ENCODE results near the gene PTPRG. TPM values are rescaled to one million over a fixed set of nuclear protein-coding genes. Genes with fewer than 3 reads are reported as not detected.

The PTPRG gene
- total and polyA plus RNA-seq, 2 experiments from 2014 or later = 15.2 to 45.7 TPM

DNA sequence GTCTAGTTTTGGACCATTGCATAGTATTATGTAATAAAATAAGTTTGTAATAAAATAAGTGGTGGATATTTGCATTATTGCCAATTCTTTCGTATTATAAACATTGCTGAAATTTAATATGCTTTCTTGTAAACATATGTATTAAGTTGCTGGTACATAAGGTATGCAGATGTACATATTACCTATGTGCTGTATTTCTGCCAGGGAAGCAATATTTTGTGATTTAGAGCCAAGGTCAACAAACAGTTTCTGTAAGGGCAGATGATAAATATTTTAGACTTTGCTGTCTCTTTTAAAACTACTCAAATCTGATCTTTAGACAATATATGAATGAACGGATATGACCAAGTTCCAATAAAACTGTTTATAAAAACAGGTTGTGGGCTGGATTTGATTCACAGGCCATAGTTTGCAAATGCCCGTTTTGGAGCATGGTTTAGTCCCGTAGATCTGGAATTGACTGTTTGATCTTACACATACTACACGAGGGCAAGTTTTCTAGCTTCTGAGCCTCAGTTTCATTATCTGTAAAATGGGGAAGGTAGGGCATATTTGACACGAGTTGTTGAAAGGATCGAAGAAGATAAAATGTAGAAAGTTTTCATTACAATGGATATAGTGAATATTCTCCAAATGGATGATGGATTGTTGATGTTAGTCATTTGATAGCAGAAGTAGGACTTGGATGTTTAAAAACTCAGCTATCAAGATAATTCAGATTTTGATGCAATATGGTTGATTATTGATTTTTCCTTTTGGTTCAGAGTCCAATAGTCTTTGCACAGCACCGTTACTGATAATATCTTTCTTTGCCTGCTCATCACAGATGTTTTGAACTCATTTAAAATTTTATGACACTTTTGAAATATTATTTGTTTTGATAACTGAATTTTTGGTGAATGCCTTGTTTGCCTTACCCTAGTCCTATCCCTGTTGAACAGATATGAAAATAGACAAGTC is 417.4 kb downstream of the PTPRG start:
- no peaks in the 10 kb centered on the region for H3K36me3 ChIP-seq
- DNase-seq (ENCODE audit: low read depth in 1 of 2, low spot score in 1 of 2) = no peak
- no peak overlapping the region for H3K27ac ChIP-seq
- no peak overlapping the region for H3K4me3 ChIP-seq
- H3K4me1 ChIP-seq (ENCODE audit: low read depth) = peaks cover 17% of the 10 kb centered on the region
- no peaks in the 10 kb centered on the region for H3K27me3 ChIP-seq
- H3K9me3 ChIP-seq (ENCODE audit: low read depth) = no peaks in the 10 kb centered on the region
- TF ChIP-seq, protein P1, sequence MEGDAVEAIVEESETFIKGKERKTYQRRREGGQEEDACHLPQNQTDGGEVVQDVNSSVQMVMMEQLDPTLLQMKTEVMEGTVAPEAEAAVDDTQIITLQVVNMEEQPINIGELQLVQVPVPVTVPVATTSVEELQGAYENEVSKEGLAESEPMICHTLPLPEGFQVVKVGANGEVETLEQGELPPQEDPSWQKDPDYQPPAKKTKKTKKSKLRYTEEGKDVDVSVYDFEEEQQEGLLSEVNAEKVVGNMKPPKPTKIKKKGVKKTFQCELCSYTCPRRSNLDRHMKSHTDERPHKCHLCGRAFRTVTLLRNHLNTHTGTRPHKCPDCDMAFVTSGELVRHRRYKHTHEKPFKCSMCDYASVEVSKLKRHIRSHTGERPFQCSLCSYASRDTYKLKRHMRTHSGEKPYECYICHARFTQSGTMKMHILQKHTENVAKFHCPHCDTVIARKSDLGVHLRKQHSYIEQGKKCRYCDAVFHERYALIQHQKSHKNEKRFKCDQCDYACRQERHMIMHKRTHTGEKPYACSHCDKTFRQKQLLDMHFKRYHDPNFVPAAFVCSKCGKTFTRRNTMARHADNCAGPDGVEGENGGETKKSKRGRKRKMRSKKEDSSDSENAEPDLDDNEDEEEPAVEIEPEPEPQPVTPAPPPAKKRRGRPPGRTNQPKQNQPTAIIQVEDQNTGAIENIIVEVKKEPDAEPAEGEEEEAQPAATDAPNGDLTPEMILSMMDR (IDR thresholded peaks at IDR 0.05; ENCODE audit: low read depth, low read length) = no peak

DNA sequence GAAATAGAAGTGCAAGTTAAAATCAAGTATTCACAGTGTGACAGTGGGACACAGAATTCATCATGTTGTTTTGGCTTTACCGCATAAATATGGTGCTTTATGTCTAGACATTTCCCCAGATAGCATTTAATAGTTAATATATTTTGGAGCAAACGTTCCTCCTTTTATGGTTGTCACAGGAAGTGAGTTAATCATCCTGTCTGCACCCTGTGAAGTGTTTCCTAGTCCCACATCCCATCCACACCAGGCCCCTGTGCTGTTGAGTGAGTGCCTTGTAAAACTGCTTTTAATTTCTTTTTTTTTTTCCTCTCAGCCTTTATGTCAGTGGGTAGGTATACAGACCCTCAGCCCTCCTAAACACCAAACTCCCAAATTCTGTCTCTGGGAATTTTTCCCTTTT is 418.3 kb downstream of the PTPRG start:
- TF ChIP-seq, protein P1 (IDR thresholded peaks at IDR 0.05; ENCODE audit: low read depth, low read length) = no peak
- DNase-seq (ENCODE audit: low read depth in 1 of 2, low spot score in 1 of 2) = peak in 1 of 2 donors; percentile 41
- H3K9me3 ChIP-seq (ENCODE audit: low read depth) = no peaks in the 10 kb centered on the region
- peaks cover 17% of the 10 kb centered on the region for H3K4me1 ChIP-seq (ENCODE audit: low read depth)
- H3K27ac ChIP-seq = peak overlapping the region; percentile 59
- H3K36me3 ChIP-seq = no peaks in the 10 kb centered on the region
- no peaks in the 10 kb centered on the region for H3K27me3 ChIP-seq
- no peak overlapping the region for H3K4me3 ChIP-seq

DNA sequence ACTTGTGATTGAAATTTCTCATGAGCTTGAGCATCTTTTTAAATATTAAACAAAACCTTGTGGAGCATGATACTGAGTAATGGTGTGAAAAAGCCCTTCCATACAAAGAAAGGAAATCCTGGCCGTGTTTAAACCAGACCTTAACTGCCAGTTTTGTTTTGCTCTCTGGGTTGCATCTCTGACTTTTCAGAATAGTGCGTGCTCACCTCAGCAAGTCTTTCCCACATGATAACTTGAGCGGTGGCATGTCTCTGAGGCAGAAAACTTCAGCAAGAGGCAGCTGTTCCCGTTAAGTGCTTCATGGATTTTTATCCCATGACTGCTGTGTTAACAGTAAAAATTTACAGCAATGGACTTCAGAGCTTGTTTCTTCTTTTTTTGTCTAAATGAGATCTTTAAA is 418.7 kb downstream of the PTPRG start:
- peak overlapping the region; percentile 59 for H3K27ac ChIP-seq
- H3K9me3 ChIP-seq (ENCODE audit: low read depth) = no peaks in the 10 kb centered on the region
- H3K4me3 ChIP-seq = no peak overlapping the region
- H3K36me3 ChIP-seq = no peaks in the 10 kb centered on the region
- TF ChIP-seq, protein P1 (IDR thresholded peaks at IDR 0.05; ENCODE audit: low read depth, low read length) = no peak
- H3K27me3 ChIP-seq = no peaks in the 10 kb centered on the region
- peaks cover 17% of the 10 kb centered on the region for H3K4me1 ChIP-seq (ENCODE audit: low read depth)
- peak; percentile 16 to 38 for DNase-seq (ENCODE audit: low read depth in 1 of 2, low spot score in 1 of 2)

DNA sequence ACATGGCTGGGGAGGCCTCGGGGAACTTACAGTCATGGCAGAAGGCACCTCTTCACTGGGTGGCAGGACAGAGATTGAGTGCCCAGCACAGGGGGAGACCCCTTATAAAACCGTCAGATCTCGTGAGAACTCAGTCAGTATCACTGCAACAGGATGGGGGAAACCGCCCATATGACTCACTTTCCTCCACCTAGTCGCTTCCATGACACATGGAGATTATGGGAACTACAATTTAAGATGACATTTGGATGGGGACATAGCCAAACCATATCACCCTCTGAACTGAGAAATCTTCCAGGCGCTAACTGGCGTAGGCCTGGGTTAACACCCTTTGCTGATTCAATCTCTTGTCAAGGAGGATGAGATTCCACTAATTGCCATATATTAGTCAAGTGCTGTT is 419.7 kb downstream of the PTPRG start:
- no peaks in the 10 kb centered on the region for H3K27me3 ChIP-seq
- peak overlapping the region; percentile 59 for H3K27ac ChIP-seq
- TF ChIP-seq, protein P1 (IDR thresholded peaks at IDR 0.05; ENCODE audit: low read depth, low read length) = no peak
- H3K9me3 ChIP-seq (ENCODE audit: low read depth) = no peaks in the 10 kb centered on the region
- H3K4me3 ChIP-seq = no peak overlapping the region
- DNase-seq (ENCODE audit: low read depth in 1 of 2, low spot score in 1 of 2) = no peak
- peaks cover 17% of the 10 kb centered on the region for H3K4me1 ChIP-seq (ENCODE audit: low read depth)
- no peaks in the 10 kb centered on the region for H3K36me3 ChIP-seq

DNA sequence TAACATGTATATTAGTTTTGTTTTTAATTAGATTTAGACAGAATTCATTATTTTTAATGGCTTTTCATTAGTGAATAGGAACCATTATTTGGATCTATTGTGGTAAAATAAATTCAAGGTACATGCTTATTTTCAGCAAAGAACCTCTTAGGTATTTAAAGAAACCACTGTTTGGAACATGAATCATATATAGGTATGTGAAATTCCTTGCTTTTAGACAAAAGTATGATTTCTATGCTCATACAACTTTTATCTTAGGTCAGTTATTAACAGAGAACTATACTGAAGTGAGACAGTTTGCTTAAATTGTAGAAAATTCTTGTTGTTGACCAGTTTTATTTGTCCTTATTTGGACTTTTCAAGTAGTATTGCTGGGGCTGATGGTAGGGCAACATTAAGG is 422.1 kb downstream of the PTPRG start:
- Histone ChIP-seq H3K9me3 (ENCODE audit: low read depth) (no peaks in the 10 kb centered on the region), H3K4me3 (no peak overlapping the region), H3K27ac (no peak overlapping the region), H3K27me3 (no peaks in the 10 kb centered on the region), H3K36me3 (no peaks in the 10 kb centered on the region), H3K4me1 (ENCODE audit: low read depth) (peaks cover 19% of the 10 kb centered on the region)
- TF ChIP-seq, protein P1 (IDR thresholded peaks at IDR 0.05; ENCODE audit: low read depth, low read length) = no peak
- no peak for DNase-seq (ENCODE audit: low read depth in 1 of 2, low spot score in 1 of 2)
